ENCODE data around the gene COL5A3. TPM values are rescaled to one million over a fixed set of nuclear protein-coding genes. Genes with fewer than 3 reads are reported as not detected.

COL5A3 gene
- total RNA-seq, 1 experiment from 2014 or later: 0.11 TPM

GRCh38 chr19:9971166-9971897, 39.0 kb downstream of the COL5A3 start:
- H3K9me2 ChIP-seq (replicated peaks; ENCODE audit: low read length): no peaks in the 10 kb centered on the region
- no peaks in the 10 kb centered on the region for H3K36me3 ChIP-seq (ENCODE audit: low read depth, low read length)
- H4K20me1 ChIP-seq (ENCODE audit: low read length): no peaks in the 10 kb centered on the region
- H3K4me2 ChIP-seq (ENCODE audit: low read length): no peak overlapping the region
- no peaks in the 10 kb centered on the region for H3K9me3 ChIP-seq (ENCODE audit: low read length)
- BruUV-seq (replicated peaks): no TSS peak
- no peak overlapping the region for H3K27ac ChIP-seq (ENCODE audit: low read length)
- H2AFZ ChIP-seq (ENCODE audit: low read length): no peak overlapping the region
- ATAC-seq: no peak
- no peak for DNase-seq
- H3K79me2 ChIP-seq (ENCODE audit: low read length): no peaks in the 10 kb centered on the region
- H3K9ac ChIP-seq (ENCODE audit: low read length): no peak overlapping the region
- no peak overlapping the region for H3K4me3 ChIP-seq (ENCODE audit: low read length)
- H3K4me1 ChIP-seq (ENCODE audit: insufficient read depth, low read length): no peaks in the 10 kb centered on the region
- no peak for TF ChIP-seq EZH2phosphoT487 (IDR thresholded peaks at IDR 0.05; ENCODE audit: borderline replicate concordance, low read length)
- TF ChIP-seq EZH2 (IDR thresholded peaks at IDR 0.05; ENCODE audit: low read length, unreplicated experiment): no peak
- no peak for TF ChIP-seq CTCF (conservative IDR thresholded peaks at IDR 0.05; ENCODE audit: low read depth, low read length)
- peaks cover 29% of the 10 kb centered on the region for H3K27me3 ChIP-seq (ENCODE audit: low read length)
- ChIA-PET CTCF (no interaction called here), POLR2A (ENCODE audit: unreplicated experiment) (no interaction called here)
- no peaks in the 10 kb centered on the region for H3F3A ChIP-seq (ENCODE audit: low read length, unreplicated experiment)
- intact Hi-C loops (cut with micrococcal nuclease): no loop called here

GRCh38 chr19:9970481-9970880, 39.8 kb downstream of the COL5A3 start:
- Histone ChIP-seq H3K4me2 (ENCODE audit: low read length) (no peak overlapping the region), H3K4me3 (ENCODE audit: low read length) (no peak overlapping the region), H4K20me1 (ENCODE audit: low read length) (no peaks in the 10 kb centered on the region), H3K27ac (ENCODE audit: low read length) (no peak overlapping the region), H3K9me2 (replicated peaks; ENCODE audit: low read length) (no peaks in the 10 kb centered on the region), H3F3A (ENCODE audit: low read length, unreplicated experiment) (no peaks in the 10 kb centered on the region), H3K79me2 (ENCODE audit: low read length) (no peaks in the 10 kb centered on the region), H2AFZ (ENCODE audit: low read length) (no peak overlapping the region), H3K36me3 (ENCODE audit: low read depth, low read length) (no peaks in the 10 kb centered on the region), H3K27me3 (ENCODE audit: low read length) (peaks cover 31% of the 10 kb centered on the region), H3K9me3 (ENCODE audit: low read length) (no peaks in the 10 kb centered on the region), H3K4me1 (ENCODE audit: insufficient read depth, low read length) (no peaks in the 10 kb centered on the region), H3K9ac (ENCODE audit: low read length) (no peak overlapping the region)
- no TSS peak for BruUV-seq (replicated peaks)
- intact Hi-C loops (cut with micrococcal nuclease): no loop called here
- CTCF ChIA-PET: no interaction called here
- TF ChIP-seq EZH2phosphoT487 (IDR thresholded peaks at IDR 0.05; ENCODE audit: borderline replicate concordance, low read length): no peak
- no peak for TF ChIP-seq CTCF (conservative IDR thresholded peaks at IDR 0.05; ENCODE audit: low read depth, low read length)
- TF ChIP-seq EZH2 (IDR thresholded peaks at IDR 0.05; ENCODE audit: low read length, unreplicated experiment): no peak
- POLR2A ChIA-PET (ENCODE audit: unreplicated experiment): no interaction called here
- DNase-seq (no peak), ATAC-seq (no peak)

GRCh38 chr19:9969688-9969975, 40.7 kb downstream of the COL5A3 start:
- peaks cover 33% of the 10 kb centered on the region for H3K27me3 ChIP-seq (ENCODE audit: low read length)
- H3K9me3 ChIP-seq (ENCODE audit: low read length): no peaks in the 10 kb centered on the region
- no peaks in the 10 kb centered on the region for H3K36me3 ChIP-seq (ENCODE audit: low read depth, low read length)
- no peaks in the 10 kb centered on the region for H3K79me2 ChIP-seq (ENCODE audit: low read length)
- no peaks in the 10 kb centered on the region for H4K20me1 ChIP-seq (ENCODE audit: low read length)
- no peaks in the 10 kb centered on the region for H3K9me2 ChIP-seq (replicated peaks; ENCODE audit: low read length)
- ChIA-PET CTCF (no interaction called here), POLR2A (ENCODE audit: unreplicated experiment) (no interaction called here)
- no TSS peak for BruUV-seq (replicated peaks)
- no peak overlapping the region for H2AFZ ChIP-seq (ENCODE audit: low read length)
- no peak overlapping the region for H3K4me2 ChIP-seq (ENCODE audit: low read length)
- H3F3A ChIP-seq (ENCODE audit: low read length, unreplicated experiment): no peaks in the 10 kb centered on the region
- no peak overlapping the region for H3K27ac ChIP-seq (ENCODE audit: low read length)
- no peaks in the 10 kb centered on the region for H3K4me1 ChIP-seq (ENCODE audit: insufficient read depth, low read length)
- DNase-seq: no peak
- TF ChIP-seq EZH2phosphoT487 (IDR thresholded peaks at IDR 0.05; ENCODE audit: borderline replicate concordance, low read length): no peak
- no peak for TF ChIP-seq CTCF (conservative IDR thresholded peaks at IDR 0.05; ENCODE audit: low read depth, low read length)
- no peak for TF ChIP-seq EZH2 (IDR thresholded peaks at IDR 0.05; ENCODE audit: low read length, unreplicated experiment)
- intact Hi-C loops (cut with micrococcal nuclease): no loop called here
- no peak overlapping the region for H3K4me3 ChIP-seq (ENCODE audit: low read length)
- H3K9ac ChIP-seq (ENCODE audit: low read length): no peak overlapping the region
- no peak for ATAC-seq
